CD4-positive, alpha-beta T cell (primary cell): ENCODE data around the gene NMB. TPM values are rescaled to one million over a fixed set of nuclear protein-coding genes. Genes with fewer than 3 reads are reported as not detected.

Experiments
- ATAC-seq: fragments of 200-7000 bp; cut with Tn5 transposase; one replicate; pipeline ENCODE4 v1.10.0; 2022; ENCODE audit warnings: mild to moderate bottlenecking; ENCODE audit not compliant: poor library complexity
- CTCF ChIA-PET: fragments of 350-600 bp; sonication (Branson Sonifier 250); formaldehyde crosslinking; loops from one replicate; lab custom pipeline; 2021; ENCODE audit warnings: antibody characterized with exemption, inconsistent platforms; lab: Charles Lee
- POLR2A ChIA-PET: fragments of 350-600 bp; sonication (Branson Sonifier 250); formaldehyde crosslinking; loops from one replicate; lab custom pipeline; 2021; ENCODE audit warnings: antibody characterized with exemption, inconsistent platforms; lab: Charles Lee
- DNase-seq, 14 experiments: peaks; one replicate each; pipeline ENCODE4 v3.0.0-alpha.2; 2013 to 2020; ENCODE audit warnings: mixed read lengths in 2 of 14
- H3K27ac ChIP-seq, 2 donors: one replicate each; pipeline versions ENCODE4 v1.5.1 to v1.7.0; 2013; ENCODE audit warnings: low read length in 2 of 2, low read depth in 1 of 2, mild to moderate bottlenecking in 1 of 2
- H3K27me3 ChIP-seq, 2 experiments: 1 replicate in 1 of 2; 2 replicates in 1 of 2; pipeline versions ENCODE4 v1.6.1 to v1.7.0; 2013; ENCODE audit warnings: low read length in 2 of 2, control low read depth in 1 of 2, mild to moderate bottlenecking in 1 of 2, moderate library complexity in 1 of 2; ENCODE audit not compliant: insufficient read depth in 2 of 2, control insufficient read depth in 1 of 2
- H3K36me3 ChIP-seq: one replicate; pipeline ENCODE4 v1.6.1; 2013; ENCODE audit warnings: low read length, control low read depth; ENCODE audit not compliant: insufficient read depth
- H3K4me1 ChIP-seq: one replicate; pipeline ENCODE4 v1.6.1; 2013; ENCODE audit warnings: low read length, control low read depth; ENCODE audit not compliant: insufficient read depth
- H3K4me3 ChIP-seq: one replicate; pipeline ENCODE4 v1.5.1; 2013; ENCODE audit warnings: mild to moderate bottlenecking, low read length, moderate library complexity
- H3K9me3 ChIP-seq, 2 experiments: 1 replicate in 1 of 2; 2 replicates in 1 of 2; pipeline versions ENCODE4 v1.6.1 to v1.7.0; 2013; ENCODE audit warnings: low read length in 2 of 2, mild to moderate bottlenecking in 2 of 2, control low read depth in 1 of 2, moderate library complexity in 1 of 2; ENCODE audit not compliant: control insufficient read depth in 1 of 2, insufficient read depth in 1 of 2
- H3K27ac Mint-ChIP-seq: one replicate; pipeline ENCODE4 v1.8.0; 2020; ENCODE audit warnings: mixed read lengths
- H3K27me3 Mint-ChIP-seq: one replicate; pipeline ENCODE4 v1.8.0; 2021; ENCODE audit warnings: mixed read lengths
- H3K36me3 Mint-ChIP-seq: one replicate; pipeline ENCODE4 v1.8.0; 2021; ENCODE audit warnings: low read depth, mixed read lengths
- H3K4me1 Mint-ChIP-seq: one replicate; pipeline ENCODE4 v1.8.0; 2021; ENCODE audit warnings: low read depth, mixed read lengths
- H3K4me3 Mint-ChIP-seq: one replicate; pipeline ENCODE4 v1.8.0; 2020; ENCODE audit warnings: mild to moderate bottlenecking, mixed read lengths
- H3K9me3 Mint-ChIP-seq: one replicate; pipeline ENCODE4 v1.8.0; 2020; ENCODE audit warnings: mixed read lengths
- CTCF ChIP-seq: fragments of 200-600 bp; IDR thresholded peaks from one replicate; pipeline ENCODE4 v1.8.0; 2022; ENCODE audit warnings: antibody characterized with exemption, mild to moderate bottlenecking
- intact Hi-C, 2 experiments: fragments of 100-400 bp; cut with DNase I in 1 of 2; cut with micrococcal nuclease in 1 of 2; formaldehyde crosslinking; loops; one replicate each; pipeline versions ENCODE4 v1.15.1 to v1.9.0; 2023 to 2025; cut with DNase I, micrococcal nuclease
- total RNA-seq, 174 experiments: library from RNA in 2 of 174; stranded (reverse) in 2 of 174; gene quantifications; one replicate each; pipeline ENCODE4 v1.2.3 and lab custom pipeline; 2021 to 2026

NMB gene
- total RNA-seq, 2 experiments from 2014 or later, result 2.2 to 3.7 TPM

GRCh38 chr15:84699538-84700191 lies 41.7 kb upstream of the NMB start:
- H3K27me3 ChIP-seq, result no peaks in the 10 kb centered on the region
- no peaks in the 10 kb centered on the region for H3K9me3 ChIP-seq
- POLR2A ChIA-PET, result interaction anchor here (0.6 to 1.4 kb wide), 4 partner anchors 35 to 50 kb away, joined by 3 to 4 read pairs (median 4); partner anchors contain the start of gene NMB
- no peak overlapping the region for H3K27ac ChIP-seq
- no peak for TF ChIP-seq CTCF
- peaks cover 10% of the 10 kb centered on the region for H3K36me3 ChIP-seq
- DNase-seq (no peak), ATAC-seq (no peak)
- peak overlapping the region; percentile 6 for H3K27ac Mint-ChIP-seq
- peaks cover 15% of the 10 kb centered on the region for H3K36me3 Mint-ChIP-seq
- H3K27me3 Mint-ChIP-seq, result no peaks in the 10 kb centered on the region
- H3K4me3 ChIP-seq, result no peak overlapping the region
- CTCF ChIA-PET, result no interaction called here
- intact Hi-C loops, result loop anchor here in 1 of 2 experiments (10.0 kb wide), 1 partner anchor 45 kb away; the partner anchor contains the start of gene ZNF592
- no peaks in the 10 kb centered on the region for H3K9me3 Mint-ChIP-seq
- H3K4me1 ChIP-seq, result peaks cover 26% of the 10 kb centered on the region
- no peak overlapping the region for H3K4me3 Mint-ChIP-seq
- H3K4me1 Mint-ChIP-seq, result peaks cover 68% of the 10 kb centered on the region

- intact Hi-C loops, result loop anchor here in 1 of 2 experiments (10.0 kb wide), 1 partner anchor 47 kb away; the partner anchor contains the start of gene ZNF592
- Histone ChIP-seq H3K4me3 (no peak overlapping the region), H3K27me3 (no peaks in the 10 kb centered on the region), H3K36me3 (no peaks in the 10 kb centered on the region), H3K9me3 (no peaks in the 10 kb centered on the region), H3K27ac (no peak overlapping the region), H3K4me1 (peaks cover 19% of the 10 kb centered on the region)
- Mint-ChIP-seq H3K36me3 (peaks cover 7% of the 10 kb centered on the region), H3K4me3 (no peak overlapping the region), H3K27me3 (no peaks in the 10 kb centered on the region), H3K4me1 (peaks cover 53% of the 10 kb centered on the region), H3K27ac (peak overlapping the region; percentile 31), H3K9me3 (no peaks in the 10 kb centered on the region)
- ChIA-PET CTCF (interaction anchor here (0.7 to 1.0 kb wide), 4 partner anchors 10 to 36 kb away, joined by 3 to 4 read pairs (median 3); no protein-coding TSS in a partner anchor), POLR2A (interaction anchor here (0.9 to 2.5 kb wide), 6 partner anchors 18 to 43 kb away, joined by 3 to 16 read pairs (median 4); partner anchors contain the start of genes SEC11A and WDR73)
- TF ChIP-seq CTCF, result no peak
- ATAC-seq (no peak), DNase-seq (no peak)
These were observed 39.4 kb upstream of the NMB start for GRCh38 chr15:84697236-84697990.

- intact Hi-C loops, result loop anchor here in 1 of 2 experiments (10.0 kb wide), 1 partner anchor 48 kb away; the partner anchor contains the start of gene ZNF592
- Mint-ChIP-seq H3K4me3 (no peak overlapping the region), H3K27ac (no peak overlapping the region), H3K27me3 (no peaks in the 10 kb centered on the region), H3K4me1 (peaks cover 57% of the 10 kb centered on the region), H3K9me3 (no peaks in the 10 kb centered on the region), H3K36me3 (peaks cover 13% of the 10 kb centered on the region)
- ATAC-seq (no peak), DNase-seq (no peak)
- no peaks in the 10 kb centered on the region for H3K9me3 ChIP-seq
- POLR2A ChIA-PET, result interaction anchor here (1.2 to 2.5 kb wide), 3 partner anchors 18 to 39 kb away, joined by 3 to 7 read pairs (median 5); no protein-coding TSS in a partner anchor
- H3K36me3 ChIP-seq, result no peaks in the 10 kb centered on the region
- TF ChIP-seq CTCF, result no peak
- CTCF ChIA-PET, result interaction anchor here (0.8 to 1.0 kb wide), 2 partner anchors 28 to 36 kb away, joined by 3 read pairs; no protein-coding TSS in a partner anchor
- H3K27ac ChIP-seq, result no peak overlapping the region
- no peaks in the 10 kb centered on the region for H3K27me3 ChIP-seq
- no peak overlapping the region for H3K4me3 ChIP-seq
- peaks cover 18% of the 10 kb centered on the region for H3K4me1 ChIP-seq
These were observed 38.8 kb upstream of the NMB start for GRCh38 chr15:84696757-84697156.
